EH (cell line): ENCODE results near the gene TBC1D22B.
"Not testable (repeated sequence)": the region's sequence is repeated elsewhere in the genome, so short reads cannot be mapped to it uniquely, and the experiment has no call there.

Experiments
- DNase-seq: peaks from one replicate; pipeline ENCODE4 v3.0.0-alpha.2; 2015; ENCODE audit warnings: low read depth

TBC1D22B gene

DNA sequence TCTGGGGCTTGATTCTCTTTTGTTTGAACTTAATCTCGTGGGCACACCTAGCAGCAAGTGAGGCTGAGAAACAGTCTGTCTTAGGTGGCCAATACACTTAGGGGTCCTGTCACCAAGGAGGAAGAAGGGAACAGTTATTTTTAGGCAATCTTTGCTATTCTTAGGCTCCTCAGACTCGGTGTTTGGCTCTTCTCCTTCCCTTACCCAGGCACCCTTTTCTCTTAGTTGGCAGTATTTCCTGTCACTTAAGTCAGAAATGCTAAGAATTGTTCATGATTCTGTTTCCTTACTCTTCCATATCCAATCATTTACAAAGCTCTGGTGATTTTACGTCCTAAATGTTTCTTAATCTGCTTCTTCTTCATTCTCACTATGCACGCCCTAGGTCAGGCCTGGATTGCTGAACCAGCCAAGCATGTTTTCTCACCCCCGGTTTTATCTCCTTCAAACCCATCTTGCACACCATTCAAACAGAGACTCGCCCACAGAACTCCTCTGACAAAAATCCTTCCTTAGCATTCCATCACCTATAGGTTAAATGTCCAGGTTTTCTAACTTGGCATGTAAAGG lies 45.6 kb downstream of the TBC1D22B start:
- no peak for DNase-seq

DNA sequence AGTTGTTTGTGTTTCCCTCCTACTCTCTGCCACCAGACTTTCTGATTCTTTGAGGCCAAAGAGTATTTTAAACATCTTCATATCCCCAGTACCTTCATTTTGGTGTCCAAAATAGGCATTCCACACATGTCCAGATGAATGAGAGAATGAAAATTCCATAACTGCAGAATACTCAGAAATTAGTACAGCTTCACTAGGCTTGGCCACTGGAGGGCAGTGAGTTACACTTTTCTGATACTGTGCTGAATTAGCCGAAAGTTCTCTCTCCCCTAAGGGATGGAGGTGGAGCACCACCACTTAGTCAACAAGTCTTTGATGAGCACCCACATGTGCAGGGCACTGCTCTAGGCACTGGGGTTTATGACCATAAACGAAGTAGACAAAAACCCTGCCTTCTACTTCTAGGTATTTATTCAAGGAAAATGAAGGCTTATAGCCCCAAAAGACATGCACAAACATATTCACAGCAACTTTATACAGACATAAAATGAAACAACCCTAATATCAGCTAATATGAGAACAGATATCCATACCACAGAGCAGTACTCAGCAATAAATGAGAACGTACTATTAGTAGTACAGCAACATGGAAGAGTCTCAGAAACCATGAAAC lies 46.4 kb downstream of the TBC1D22B start:
- peak; percentile 61 for DNase-seq

DNA sequence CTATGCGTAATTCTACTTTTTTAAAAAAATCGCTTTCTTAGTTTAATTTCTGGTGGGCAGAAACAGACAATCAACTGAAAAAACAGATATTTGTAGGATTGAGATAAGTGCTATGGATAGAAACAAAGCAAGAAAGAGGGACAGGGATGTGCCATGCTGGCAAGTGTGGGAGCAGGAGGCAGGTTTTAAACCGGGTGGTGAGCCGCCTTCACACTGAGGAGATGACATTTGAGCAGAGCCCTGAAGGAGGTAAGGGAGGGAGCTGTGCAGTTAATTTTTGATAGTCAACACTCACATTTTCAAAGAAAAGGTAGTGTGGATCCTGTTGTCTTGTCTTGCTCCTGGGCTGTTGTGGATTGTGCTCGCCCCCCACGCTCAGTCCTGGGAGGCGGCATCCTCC lies 47.2 kb downstream of the TBC1D22B start:
- no peak for DNase-seq

DNA sequence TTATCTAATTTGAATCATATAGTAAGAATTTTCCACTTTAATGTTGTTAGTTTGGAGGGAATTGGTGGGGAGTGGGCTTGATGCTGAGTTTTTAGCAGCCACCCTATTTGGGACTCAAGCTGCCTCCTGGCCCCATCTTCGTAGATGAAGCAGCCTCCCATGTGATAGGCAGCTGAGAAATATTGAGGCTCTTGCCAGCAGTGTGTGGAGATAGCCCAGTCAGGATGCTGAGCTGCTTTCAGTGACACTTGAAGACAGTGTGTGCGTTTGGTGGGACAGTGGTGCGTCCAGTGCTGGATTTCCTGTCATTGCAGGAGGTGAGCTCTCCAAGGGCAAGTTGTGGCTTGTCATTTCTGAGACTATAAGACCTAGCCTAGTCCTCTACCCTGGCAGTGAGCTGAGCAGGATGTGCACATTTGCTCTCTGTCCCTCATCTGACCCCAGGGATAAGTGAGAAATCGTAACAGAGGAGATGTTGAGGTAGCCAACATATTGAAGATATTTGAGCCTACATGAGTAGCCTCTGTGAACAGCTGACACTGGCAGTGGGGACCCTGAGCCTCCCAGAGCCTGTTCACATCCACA lies 48.4 kb downstream of the TBC1D22B start:
- DNase-seq, result no peak

DNA sequence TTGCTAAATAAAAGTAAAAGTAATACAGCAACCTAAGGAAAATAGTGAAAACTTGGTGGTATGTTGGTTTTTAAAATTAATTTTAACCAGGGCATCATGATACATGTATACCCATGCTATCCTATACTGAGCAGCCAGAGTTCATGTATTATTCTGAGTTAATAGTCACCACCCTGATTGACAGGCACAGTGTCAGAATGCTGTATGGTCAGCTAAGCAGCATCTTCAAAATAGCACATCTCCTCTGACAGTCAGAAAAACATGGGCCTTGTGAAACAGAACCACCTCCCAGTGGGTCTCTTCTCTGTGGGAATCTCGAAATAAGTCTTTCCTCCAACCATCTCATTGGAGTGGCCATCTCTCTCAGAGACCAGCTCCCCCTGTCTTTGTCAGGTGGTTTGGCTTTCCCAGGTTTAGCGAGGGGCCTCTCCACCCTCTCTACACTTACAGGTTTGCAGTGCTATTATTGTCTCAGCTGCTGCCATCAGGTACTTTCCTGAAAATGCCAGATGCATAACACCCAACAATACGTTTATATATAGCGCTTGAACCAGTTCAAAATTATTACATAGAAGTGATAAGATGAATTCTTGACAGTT lies 49.2 kb downstream of the TBC1D22B start:
- DNase-seq, result no peak

DNA sequence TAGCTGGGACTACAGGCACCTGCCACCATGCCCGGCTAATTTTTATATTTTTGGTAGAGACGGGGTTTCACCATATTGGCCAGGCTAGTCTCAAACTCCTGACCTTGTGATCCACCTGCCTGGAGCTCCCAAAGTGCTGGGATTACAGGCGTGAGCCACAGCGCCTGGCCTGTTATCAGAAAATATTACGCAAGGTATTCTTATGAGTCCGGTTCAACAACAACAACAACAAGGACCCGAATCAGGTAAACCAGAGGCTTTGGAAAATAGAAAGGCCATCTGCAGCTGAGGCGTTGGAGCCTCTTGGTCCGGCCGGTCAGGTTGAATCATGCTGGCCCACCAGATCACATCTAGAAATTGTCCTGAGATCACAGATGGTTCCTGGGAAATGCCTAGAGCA lies 49.9 kb downstream of the TBC1D22B start:
- not testable (repeated sequence) for DNase-seq

DNA sequence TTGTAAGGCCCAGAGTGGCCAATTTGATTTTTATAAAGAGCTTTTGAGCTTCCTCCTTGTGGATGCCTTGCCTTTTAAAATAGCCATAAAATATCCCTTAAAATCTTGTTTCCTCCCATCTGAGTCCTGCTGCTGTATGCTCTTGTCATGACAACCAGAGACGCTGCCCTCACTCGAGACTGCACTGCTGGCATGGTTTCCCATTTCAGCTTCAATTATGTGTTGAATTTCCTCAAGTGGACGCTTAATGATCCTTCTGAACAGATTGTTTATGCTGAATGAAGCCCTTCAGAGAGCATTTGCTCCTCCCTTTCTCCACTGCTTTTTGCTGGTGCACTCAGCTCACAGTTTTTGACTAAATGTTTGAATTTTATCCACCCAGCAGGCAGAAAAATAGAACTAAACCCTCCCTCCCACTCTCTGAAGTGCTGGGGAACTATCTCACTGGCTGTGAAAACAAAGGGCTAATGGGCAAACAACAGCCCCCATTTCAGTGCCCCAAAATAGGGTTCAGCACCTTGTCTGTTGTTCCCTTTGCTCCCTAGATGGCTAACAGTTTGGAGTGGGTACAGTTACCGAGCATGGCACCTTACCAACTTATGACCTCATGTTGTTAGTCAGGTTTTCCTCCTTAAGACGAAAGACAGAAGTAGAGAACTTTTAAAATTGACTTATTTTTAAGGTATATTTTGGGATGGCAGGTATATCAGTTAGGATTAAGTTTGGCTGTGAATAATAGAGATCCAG lies 50.7 kb downstream of the TBC1D22B start:
- peak; percentile 20 for DNase-seq

DNA sequence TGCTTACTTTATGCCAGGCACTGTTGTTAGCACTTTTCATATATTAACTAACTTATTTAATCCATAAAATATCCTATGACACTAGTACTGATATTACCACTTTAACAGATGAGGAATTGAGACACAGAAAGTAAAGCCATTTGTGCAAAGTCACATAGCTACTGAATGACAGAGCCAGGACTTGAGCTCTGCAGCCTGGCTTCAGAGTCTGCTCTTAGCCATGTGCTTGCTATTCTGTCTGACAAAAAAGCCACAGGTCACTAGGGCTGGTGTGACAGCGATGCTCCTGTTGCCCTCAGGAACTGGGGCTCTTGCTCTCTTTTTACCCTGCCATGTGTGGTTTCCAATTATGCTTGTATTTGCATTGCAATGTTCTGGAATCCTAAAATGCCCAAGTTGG lies 51.5 kb downstream of the TBC1D22B start:
- no peak for DNase-seq

DNA sequence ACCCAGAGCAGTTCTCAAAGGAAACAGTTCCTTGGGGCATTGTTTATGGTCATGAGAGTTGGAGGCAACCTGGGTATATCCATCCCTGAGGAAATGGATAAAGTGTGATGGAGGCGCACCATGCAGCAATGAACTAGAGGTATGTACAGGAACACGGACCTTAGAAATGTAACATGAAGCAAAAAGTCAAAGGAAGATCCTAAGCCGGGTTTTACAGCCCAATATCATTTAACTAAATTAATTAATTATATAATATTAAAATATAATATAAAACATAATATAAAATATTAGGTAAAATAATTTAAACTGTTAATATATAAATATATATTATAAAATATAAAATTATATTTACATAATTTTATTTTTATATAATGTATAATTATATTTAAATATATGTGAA lies 52.1 kb downstream of the TBC1D22B start:
- DNase-seq, result no peak

DNA sequence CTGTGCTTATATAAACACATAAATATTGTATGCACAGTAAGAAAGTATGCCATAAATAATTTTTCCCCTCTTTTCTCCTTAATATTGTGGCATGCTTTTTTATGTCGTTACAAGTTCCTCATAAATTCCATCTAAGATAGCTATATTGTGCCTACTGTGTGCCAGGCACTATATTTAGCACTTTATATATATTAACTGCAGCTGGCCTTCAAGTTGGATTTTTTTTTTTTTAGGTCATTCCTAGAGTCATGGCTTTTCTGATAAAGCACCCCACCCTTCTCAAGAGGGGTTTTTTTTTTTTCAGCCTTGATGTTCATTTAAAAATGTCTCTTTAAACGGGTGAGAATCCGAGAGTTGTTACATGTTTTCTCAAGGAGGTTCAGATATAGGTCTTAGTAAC lies 53.4 kb downstream of the TBC1D22B start:
- no peak for DNase-seq

DNA sequence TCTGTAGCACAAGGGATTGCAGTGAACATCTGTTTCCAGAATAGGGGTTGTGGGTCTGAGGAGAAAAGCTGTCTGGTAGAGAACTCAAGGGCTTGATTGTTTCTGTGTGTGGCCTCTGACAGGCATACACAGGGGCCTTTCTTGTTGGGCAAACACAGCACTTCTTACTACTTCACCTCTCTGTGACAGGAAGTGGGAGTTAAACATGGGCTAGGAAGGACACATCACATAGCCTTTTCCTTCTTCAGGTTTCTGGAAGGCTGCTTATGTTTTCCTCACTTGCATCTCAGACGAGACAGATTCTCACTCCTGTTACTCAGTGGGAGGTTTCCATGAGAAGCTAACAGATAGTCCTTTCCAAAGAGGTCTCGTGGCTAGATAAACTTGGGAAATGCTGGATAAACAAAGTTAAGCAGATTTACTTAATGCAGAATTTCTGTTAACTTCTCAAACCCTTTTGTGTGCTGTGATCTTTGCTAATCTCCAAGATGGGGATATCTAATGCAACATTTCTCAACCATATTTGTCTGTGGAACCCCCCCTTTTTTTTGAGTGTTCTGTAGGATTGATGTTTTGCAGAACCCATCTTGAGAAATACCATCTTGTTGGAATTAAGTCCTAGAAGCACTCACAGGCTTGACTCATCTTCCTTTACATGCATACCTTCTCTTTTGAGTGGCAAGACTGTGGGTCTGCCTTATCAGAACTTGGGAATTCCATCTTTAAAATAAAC lies 54.3 kb downstream of the TBC1D22B start:
- DNase-seq, result peak; percentile 80

DNA sequence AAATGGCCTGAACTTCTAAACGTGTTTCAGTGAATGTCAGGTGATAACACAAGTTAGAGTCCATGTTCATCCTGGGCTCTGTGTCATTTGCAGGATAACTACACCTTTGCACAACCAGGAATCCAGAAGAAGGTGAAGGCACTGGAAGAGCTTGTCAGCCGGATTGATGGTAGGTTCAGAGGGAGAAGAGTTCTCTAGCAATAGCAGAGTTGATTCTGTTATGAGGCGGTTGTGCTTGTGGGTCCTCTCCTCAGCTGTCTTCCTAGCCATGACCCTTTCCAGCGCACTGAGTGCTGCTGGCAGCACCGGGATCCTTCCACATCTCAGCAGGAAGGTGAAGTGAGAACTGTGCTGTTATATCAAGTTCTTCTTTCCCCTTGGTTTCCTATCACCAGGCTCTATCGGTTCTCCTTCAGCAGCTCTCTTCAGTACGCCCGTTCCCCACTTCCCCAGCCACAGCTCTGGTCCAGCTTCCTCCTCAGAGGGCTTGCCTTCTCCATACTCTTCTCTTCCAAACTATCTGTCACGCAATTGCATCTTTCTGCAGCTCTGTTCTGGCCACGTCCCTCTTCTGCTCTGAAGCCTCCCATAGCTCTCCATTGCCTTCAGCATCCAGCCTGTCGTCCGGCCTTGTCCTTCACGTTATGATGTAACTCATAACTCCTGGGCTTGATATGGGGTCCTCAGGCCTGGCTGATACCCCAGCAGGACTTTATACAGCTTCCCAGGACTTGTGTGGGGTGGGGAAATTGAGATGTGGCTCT lies 56.3 kb downstream of the TBC1D22B start:
- DNase-seq, result no peak

DNA sequence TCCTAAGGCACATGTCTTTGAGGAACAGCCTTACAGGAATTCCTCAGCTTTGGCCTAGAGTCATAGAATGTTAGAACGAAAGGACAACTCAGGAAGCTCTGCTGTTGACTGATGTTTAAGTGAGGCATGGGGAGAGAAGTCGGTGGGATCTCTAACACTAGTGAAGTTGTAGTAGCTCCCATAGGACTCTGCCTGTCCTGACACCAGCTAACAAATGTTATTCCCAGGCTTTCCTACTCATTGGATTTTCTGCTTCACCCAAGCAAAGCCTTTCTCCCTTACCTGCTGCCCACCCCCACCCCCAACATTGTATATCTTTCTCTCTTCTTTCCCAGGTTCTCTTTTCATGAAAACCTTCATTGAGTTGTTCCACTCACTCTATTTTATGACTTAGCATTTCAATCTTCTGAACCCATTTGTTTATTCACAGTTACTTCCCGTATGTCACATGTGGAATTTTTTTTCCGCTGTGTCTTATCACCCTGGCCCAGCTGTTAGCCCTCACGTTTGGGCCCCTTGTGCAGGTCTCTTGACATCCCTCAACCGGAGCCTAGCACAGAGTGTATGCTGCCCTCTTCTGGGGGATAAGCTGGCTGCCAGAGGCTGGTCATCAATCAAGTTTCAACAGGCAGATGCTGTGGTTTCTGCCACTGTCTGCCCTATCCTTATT lies 57.0 kb downstream of the TBC1D22B start:
- DNase-seq, result peak; percentile 47

DNA sequence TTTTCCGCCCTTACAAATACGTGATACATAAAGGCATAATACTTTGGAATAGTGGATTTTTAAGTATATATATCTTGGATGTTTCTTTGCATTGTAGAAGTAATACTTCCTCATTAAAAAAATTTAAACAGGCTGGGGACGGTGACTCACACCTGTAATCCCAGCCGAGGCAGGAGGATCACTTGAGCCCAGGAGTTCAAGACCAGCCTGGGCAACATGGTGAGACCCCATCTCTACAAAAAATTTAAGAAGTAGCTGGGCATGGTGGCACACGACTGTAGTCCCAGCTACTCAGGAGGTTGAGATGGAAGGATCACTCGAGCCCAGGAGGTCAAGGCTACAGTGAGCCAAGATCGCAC lies 57.6 kb downstream of the TBC1D22B start:
- no peak for DNase-seq

DNA sequence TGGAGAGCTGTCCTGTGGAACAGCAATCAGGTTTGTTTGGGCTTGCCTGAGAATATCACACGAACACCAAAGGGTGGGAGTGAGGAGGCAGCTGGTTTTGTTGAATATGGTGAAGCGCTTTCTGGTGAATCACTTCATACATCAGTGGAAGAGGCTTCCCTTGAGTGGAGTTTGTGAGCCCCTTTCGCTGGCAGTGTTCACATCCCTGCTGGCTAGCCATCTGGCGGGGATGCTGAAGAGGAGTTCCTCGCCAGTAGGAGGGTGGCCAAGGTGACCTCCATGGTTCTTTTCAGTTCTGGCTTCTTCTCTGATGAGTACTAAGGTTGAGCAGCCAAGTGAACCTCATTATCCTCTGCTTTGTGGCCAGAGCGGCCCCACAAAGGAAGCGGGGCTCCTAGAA lies 58.5 kb downstream of the TBC1D22B start:
- DNase-seq, result no peak

DNA sequence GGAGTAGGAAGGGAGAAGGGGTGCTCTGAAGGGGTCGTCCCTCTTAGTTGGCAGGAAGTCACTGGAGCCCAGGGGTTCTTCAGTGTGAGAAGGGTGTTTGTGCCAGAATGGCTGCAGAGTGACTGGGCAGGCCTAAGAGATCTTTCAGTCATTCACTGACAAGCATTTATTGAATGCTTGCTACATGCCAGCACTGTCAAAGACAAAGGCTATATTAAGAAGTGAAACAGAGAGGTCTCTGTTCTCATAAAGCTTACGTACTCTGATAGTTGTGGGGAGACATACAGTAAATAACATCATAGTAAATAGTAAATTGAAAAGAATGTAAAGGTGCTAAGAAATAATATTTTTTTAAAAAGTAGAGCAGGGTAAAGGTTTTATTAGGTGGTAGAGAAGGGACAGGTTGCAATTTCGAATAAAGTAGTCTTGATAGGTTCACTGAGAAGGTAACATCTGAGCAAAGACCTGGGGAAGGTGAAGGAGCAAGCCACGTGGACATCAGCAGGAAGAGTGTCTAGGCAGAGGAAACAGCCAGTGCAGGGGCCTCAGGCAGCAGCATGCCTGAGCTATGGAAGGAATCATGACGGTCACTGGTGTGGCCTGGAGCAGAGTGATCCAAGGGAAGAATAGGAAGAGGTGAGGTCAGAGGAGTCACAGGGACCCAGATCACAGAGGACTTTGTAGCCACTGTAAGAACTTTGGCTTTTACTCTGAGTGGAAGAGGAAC lies 59.9 kb downstream of the TBC1D22B start:
- no peak for DNase-seq

DNA sequence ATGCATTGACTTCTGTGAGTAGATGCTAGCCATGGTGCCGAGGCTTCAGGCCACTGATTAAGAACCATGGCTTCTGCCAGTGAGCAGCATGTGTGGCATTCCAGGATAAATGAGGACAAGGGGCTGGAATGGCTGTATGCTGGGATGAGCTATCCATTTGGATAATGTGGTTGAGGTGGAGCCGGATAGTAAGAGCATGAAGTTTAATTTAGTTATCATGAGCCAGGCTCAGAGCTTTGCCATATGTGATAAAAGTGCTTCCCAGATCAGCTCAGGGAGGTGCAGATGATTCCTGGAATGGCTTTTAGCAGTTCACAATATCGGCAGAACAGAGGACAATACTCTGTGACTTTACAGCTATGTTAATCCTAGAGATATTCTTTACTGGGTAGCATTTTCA lies 61.6 kb downstream of the TBC1D22B start:
- DNase-seq, result peak; percentile 28

DNA sequence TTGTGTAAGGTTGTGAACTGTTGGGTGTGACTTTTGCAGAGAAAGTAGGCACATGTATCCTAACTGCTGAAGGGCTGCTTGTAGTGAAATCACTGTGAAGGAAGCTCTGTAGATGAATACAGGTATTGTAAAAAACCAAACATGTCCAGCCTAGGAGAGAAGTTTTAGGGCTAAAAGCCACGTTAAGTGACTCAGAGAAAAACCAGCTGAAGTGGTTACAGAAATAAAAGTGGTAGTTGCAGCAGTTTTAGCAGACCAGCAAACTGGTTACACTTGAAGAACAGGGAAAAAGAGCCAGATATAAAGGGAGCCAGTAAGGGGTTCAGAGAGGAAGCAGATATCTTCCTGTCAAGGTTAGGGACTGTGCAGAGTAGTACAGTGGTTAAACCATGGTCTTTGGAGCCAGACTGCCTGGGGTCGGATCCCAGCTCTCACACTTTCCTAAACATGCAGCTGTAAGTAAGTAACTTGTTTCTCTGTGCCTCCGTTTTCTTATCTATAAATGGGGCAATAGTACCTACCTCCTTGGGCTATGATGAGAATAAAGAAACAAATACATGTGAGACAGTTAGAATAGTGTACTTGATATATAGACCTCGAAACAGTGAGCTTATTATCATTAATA lies 62.4 kb downstream of the TBC1D22B start:
- DNase-seq, result peak; percentile 18

DNA sequence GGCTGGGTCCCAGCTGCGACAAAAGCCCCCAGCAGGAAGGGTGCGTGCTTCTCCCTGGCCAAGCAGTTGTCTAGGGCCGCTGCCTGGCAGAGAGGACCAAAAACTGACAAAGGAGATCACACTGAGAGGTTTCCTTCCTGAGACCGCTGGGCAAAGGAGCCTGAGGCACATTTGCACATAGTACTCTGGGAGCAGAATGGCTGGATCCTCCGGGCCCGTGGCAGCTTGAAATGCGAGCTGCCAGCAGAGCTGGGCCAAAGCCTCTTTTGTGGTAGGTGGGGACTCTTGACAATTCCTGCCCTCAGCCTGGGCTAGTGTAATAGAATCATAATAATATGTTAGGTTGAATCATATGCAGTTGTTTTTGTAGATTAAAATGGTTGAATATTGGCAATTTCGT lies 63.1 kb downstream of the TBC1D22B start:
- no peak for DNase-seq

DNA sequence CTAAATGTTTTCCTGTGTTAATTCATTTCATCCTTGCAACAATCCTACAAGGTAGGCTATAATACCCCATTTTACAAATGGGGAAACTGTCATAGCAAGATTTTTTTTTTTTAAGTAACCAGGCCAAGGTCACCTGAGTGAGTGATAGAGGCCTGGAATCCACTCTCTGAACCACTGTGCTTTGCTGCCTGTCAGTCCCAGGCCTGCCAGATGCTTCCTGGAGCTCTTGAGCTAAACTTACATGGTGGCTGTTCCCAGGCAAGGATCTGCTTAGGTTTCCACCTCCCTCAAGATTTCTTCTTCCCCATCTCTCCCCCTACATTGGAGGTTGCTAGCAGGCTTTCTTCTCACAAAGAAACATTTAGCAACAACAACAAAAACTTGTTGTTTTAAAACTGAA lies 63.5 kb downstream of the TBC1D22B start:
- no peak for DNase-seq
